OCI-LY7 (cell line): ENCODE measurements around the gene SMARCB1. TPM values are rescaled to one million over a fixed set of nuclear protein-coding genes. Genes with fewer than 3 reads are reported as not detected.

Experiments used
- BruUV-seq: library from RNA; stranded (reverse); fragments of 400-500 nt; replicated peaks from 2 replicates; lab custom pipeline; 2021; lab: Mats Ljungman, UMichigan
- CTCF ChIA-PET: fragments of 300-600 bp; sonication (Branson Sonifier 250); formaldehyde crosslinking; loops from one replicate; lab custom pipeline; 2022; ENCODE audit warnings: antibody characterized with exemption; ENCODE audit not compliant: unreplicated experiment; lab: Charles Lee
- POLR2A ChIA-PET: fragments of 300-600 bp; sonication (Branson Sonifier 250); formaldehyde crosslinking; loops from one replicate; lab custom pipeline; 2022; ENCODE audit warnings: antibody characterized with exemption; lab: Charles Lee
- DNase-seq: peaks from one replicate; pipeline ENCODE4 v3.0.0-alpha.2; 2015; ENCODE audit warnings: low spot score
- H2AFZ ChIP-seq: fragments of 200-600 bp; sonication (generic), shearing (Covaris generic); 2 replicates; pipeline ENCODE4 v1.6.1; 2014; ENCODE audit warnings: mild to moderate bottlenecking, antibody characterized with exemption, low read length, moderate library complexity
- H3K27ac ChIP-seq: fragments of 200-600 bp; sonication (generic); 2 replicates; pipeline ENCODE4 v1.5.1; 2014; ENCODE audit warnings: mixed run types, low read depth, mild to moderate bottlenecking, moderate library complexity, low read length, inconsistent platforms; ENCODE audit not compliant: poor library complexity, severe bottlenecking
- H3K36me3 ChIP-seq: fragments of 200-600 bp; sonication (generic); 2 replicates; pipeline ENCODE4 v1.6.1; 2014; ENCODE audit warnings: mild to moderate bottlenecking, antibody characterized with exemption, low read length, moderate library complexity, mixed read lengths; ENCODE audit not compliant: insufficient read depth
- H3K4me1 ChIP-seq: fragments of 200-600 bp; sonication (generic); 2 replicates; pipeline ENCODE4 v1.5.1; 2014; ENCODE audit warnings: mild to moderate bottlenecking, low read length; ENCODE audit not compliant: insufficient read depth, poor library complexity, severe bottlenecking
- H3K4me2 ChIP-seq: fragments of 200-600 bp; sonication (generic); 2 replicates; pipeline ENCODE4 v1.6.1; 2014; ENCODE audit warnings: mild to moderate bottlenecking, low read length
- H3K4me3 ChIP-seq: fragments of 200-600 bp; sonication (generic); 2 replicates; pipeline ENCODE4 v1.5.1; 2014; ENCODE audit warnings: mild to moderate bottlenecking, low read depth, low read length; ENCODE audit not compliant: poor library complexity, severe bottlenecking
- H3K79me2 ChIP-seq: fragments of 200-600 bp; sonication (generic); 2 replicates; pipeline ENCODE4 v1.6.1; 2016; ENCODE audit warnings: low read depth, mild to moderate bottlenecking, low read length, moderate library complexity, mixed read lengths; ENCODE audit not compliant: insufficient read depth
- H3K9me2 ChIP-seq: fragments of 200-600 bp; sonication (generic); 2 replicates; pipeline ENCODE4 v1.6.1; 2016; ENCODE audit warnings: mild to moderate bottlenecking, low read length, mixed read lengths; ENCODE audit not compliant: insufficient read depth
- H3K9me3 ChIP-seq: fragments of 200-600 bp; sonication (generic); 2 replicates; pipeline ENCODE4 v1.6.1; 2014; ENCODE audit warnings: mild to moderate bottlenecking, mixed run types, low read length, mixed read lengths
- H4K20me1 ChIP-seq: fragments of 200-600 bp; sonication (generic); 2 replicates; pipeline ENCODE4 v1.6.1; 2014; ENCODE audit warnings: mild to moderate bottlenecking, antibody characterized with exemption, low read length, moderate library complexity, mixed read lengths; ENCODE audit not compliant: insufficient read depth
- EZH2phosphoT487 ChIP-seq: fragments of 200-600 bp; sonication (generic); IDR thresholded peaks from 2 replicates; pipeline ENCODE4 v1.6.1; 2018; ENCODE audit warnings: low read depth, borderline replicate concordance, mild to moderate bottlenecking, mixed run types, antibody characterized with exemption, low read length, moderate library complexity, mixed read lengths
- intact Hi-C: fragments of 100-400 bp; cut with micrococcal nuclease; formaldehyde crosslinking; loops from one replicate; pipeline ENCODE4 v1.10.0; 2022; ENCODE audit not compliant: unreplicated experiment
- total RNA-seq, 2 experiments: library from RNA; depleted of rRNA in 1 of 2; stranded (reverse); fragments of >200 nt in 1 of 2; shearing (Covaris generic) in 1 of 2; gene quantifications; 2 replicates each; pipeline ENCODE4 v1.2.3, GENCODE V29; 2014 to 2022
- TF ChIP-seq, protein P1 (sequence below): fragments of 200-600 bp; sonication (generic); conservative IDR thresholded peaks from 2 replicates; pipeline ENCODE4 v1.5.1; 2014; ENCODE audit warnings: mild to moderate bottlenecking, antibody characterized with exemption, low read length, moderate library complexity, mixed read lengths

Gene SMARCB1
- total RNA-seq, 2 experiments from 2014 or later, result 252 to 265 TPM

DNA sequence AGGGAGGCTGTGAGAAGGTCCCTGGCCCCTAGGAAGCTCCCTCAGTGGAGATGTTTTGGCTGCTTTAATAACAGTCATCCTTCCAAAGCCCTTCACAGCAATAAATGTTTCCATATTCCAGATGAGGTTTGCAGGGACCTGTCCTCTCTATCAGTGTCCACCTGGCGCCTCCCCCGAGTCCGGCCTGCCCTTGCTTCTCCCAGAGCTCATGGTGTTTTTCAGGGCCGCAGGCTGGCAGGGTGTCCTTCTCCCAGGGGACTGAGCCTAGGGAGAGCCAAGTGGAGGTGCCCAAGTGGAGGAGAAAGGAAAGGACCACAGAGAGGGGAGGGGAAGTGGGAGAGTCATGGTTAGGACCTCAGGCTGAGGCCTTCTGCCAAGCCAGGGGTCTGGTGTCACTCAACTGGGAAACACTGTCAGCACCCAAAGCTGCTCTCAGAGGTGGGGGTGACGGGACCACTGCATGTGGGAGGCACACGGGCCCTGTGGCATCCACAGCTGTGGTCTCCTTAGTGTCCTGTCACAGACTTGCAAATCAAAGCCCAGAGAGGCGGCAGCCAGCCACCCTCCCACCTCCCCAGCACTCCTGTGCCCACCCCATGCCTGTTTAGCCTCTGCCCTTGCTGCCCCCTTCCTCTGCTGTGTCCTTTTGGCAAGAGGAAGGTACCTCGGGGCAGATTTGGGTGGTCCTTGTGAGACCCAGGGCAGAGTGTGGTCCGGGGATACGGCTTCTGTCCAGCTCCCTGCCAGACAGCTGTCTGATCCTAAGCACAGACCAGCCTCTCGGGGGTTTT lies 45.7 kb downstream of the SMARCB1 start:
- H3K4me3 ChIP-seq, result no peak overlapping the region
- no peak overlapping the region for H3K27ac ChIP-seq
- peaks cover 25% of the 10 kb centered on the region for H3K4me1 ChIP-seq
- peaks cover 94% of the 10 kb centered on the region for H3K36me3 ChIP-seq
- H3K4me2 ChIP-seq, result no peak overlapping the region
- H2AFZ ChIP-seq, result no peak overlapping the region
- H3K9me2 ChIP-seq, result no peaks in the 10 kb centered on the region
- no peak for DNase-seq
- no peaks in the 10 kb centered on the region for H4K20me1 ChIP-seq
- BruUV-seq, result no TSS peak
- CTCF ChIA-PET, result no interaction called here
- intact Hi-C loops, result no loop called here
- POLR2A ChIA-PET, result interaction anchor here (1.0 kb wide), 1 partner anchor 30 kb away, joined by 3 read pairs; no protein-coding TSS in a partner anchor
- H3K9me3 ChIP-seq, result no peaks in the 10 kb centered on the region
- TF ChIP-seq EZH2phosphoT487, result no peak
- TF ChIP-seq, protein P1, sequence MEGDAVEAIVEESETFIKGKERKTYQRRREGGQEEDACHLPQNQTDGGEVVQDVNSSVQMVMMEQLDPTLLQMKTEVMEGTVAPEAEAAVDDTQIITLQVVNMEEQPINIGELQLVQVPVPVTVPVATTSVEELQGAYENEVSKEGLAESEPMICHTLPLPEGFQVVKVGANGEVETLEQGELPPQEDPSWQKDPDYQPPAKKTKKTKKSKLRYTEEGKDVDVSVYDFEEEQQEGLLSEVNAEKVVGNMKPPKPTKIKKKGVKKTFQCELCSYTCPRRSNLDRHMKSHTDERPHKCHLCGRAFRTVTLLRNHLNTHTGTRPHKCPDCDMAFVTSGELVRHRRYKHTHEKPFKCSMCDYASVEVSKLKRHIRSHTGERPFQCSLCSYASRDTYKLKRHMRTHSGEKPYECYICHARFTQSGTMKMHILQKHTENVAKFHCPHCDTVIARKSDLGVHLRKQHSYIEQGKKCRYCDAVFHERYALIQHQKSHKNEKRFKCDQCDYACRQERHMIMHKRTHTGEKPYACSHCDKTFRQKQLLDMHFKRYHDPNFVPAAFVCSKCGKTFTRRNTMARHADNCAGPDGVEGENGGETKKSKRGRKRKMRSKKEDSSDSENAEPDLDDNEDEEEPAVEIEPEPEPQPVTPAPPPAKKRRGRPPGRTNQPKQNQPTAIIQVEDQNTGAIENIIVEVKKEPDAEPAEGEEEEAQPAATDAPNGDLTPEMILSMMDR, result no peak
- no peaks in the 10 kb centered on the region; the same call in 1 of the 2 replicates for H3K79me2 ChIP-seq

DNA sequence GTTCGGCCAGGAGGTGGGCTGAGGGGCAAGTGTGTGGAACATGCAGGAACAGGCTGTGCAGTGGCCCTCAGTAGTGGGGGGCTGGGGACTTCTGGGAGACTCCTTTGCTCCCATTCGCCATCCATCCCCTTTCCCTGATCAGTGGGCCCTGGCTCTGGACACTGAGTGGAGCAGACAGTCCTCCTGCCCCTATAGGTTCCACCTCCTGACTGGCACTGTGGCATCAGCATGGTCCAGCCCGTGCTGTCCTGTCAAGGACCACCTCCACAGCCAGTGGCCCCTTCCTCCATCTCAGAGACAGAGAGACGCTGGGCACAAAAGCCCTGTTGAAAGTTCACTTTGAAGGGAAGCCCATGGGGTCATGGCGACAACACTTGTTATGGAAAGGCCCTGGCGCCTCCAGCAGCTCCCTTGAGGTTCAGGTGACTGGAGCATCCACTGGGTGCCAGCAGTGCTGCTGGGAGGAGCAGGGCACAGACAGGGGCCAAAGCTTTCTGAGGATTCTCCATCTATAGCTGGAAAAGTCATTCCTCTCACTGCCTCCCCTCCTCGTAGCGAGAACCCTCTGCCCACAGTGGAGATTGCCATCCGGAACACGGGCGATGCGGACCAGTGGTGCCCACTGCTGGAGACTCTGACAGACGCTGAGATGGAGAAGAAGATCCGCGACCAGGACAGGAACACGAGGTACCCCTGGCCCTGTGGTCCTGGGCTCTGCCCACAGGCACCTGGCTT lies 46.4 kb downstream of the SMARCB1 start:
- ChIA-PET POLR2A (no interaction called here), CTCF (no interaction called here)
- no peaks in the 10 kb centered on the region for H4K20me1 ChIP-seq
- BruUV-seq, result no TSS peak
- no peak overlapping the region for H3K4me2 ChIP-seq
- H3K9me2 ChIP-seq, result no peaks in the 10 kb centered on the region
- no peaks in the 10 kb centered on the region for H3K9me3 ChIP-seq
- no peak overlapping the region for H2AFZ ChIP-seq
- peaks cover 33% of the 10 kb centered on the region for H3K4me1 ChIP-seq
- DNase-seq, result no peak
- H3K36me3 ChIP-seq, result peaks cover 94% of the 10 kb centered on the region
- H3K4me3 ChIP-seq, result no peak overlapping the region
- TF ChIP-seq EZH2phosphoT487, result no peak
- TF ChIP-seq, protein P1, result no peak
- H3K27ac ChIP-seq, result no peak overlapping the region
- H3K79me2 ChIP-seq, result no peaks in the 10 kb centered on the region; the same call in 1 of the 2 replicates
- intact Hi-C loops, result no loop called here

DNA sequence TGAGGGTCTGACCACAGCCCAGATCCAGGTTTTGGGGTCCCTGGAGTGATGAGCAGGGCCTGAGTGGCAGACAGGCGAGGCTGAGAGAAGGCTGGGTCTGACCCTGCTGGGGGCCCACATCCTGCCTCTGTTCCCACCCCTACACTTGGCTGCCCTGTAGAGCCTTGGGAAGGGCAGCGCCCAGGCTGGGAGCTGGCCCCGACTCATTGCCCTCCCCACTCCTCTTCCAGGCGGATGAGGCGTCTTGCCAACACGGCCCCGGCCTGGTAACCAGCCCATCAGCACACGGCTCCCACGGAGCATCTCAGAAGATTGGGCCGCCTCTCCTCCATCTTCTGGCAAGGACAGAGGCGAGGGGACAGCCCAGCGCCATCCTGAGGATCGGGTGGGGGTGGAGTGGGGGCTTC lies 47.1 kb downstream of the SMARCB1 start:
- H2AFZ ChIP-seq, result no peak overlapping the region
- H3K9me3 ChIP-seq, result no peaks in the 10 kb centered on the region
- no peak overlapping the region for H3K4me3 ChIP-seq
- intact Hi-C loops, result no loop called here
- H3K4me2 ChIP-seq, result no peak overlapping the region
- H3K27ac ChIP-seq, result no peak overlapping the region
- DNase-seq, result no peak
- peaks cover 86% of the 10 kb centered on the region for H3K36me3 ChIP-seq
- CTCF ChIA-PET, result no interaction called here
- no peaks in the 10 kb centered on the region; the same call in 1 of the 2 replicates for H3K79me2 ChIP-seq
- H4K20me1 ChIP-seq, result no peaks in the 10 kb centered on the region
- TF ChIP-seq, protein P1, result no peak
- no peak for TF ChIP-seq EZH2phosphoT487
- no peaks in the 10 kb centered on the region for H3K9me2 ChIP-seq
- peaks cover 35% of the 10 kb centered on the region for H3K4me1 ChIP-seq
- TSS peak; percentile 75 for BruUV-seq
- POLR2A ChIA-PET, result interaction anchor here (0.5 to 1.1 kb wide), 2 partner anchors 28 to 35 kb away, joined by 5 to 6 read pairs; no protein-coding TSS in a partner anchor
